ENCODE results near the gene HILPDA. TPM values are rescaled to one million over a fixed set of nuclear protein-coding genes. Genes with fewer than 3 reads are reported as not detected.
A peak's percentile ranks its signal among the peaks of the same experiment; 100 is the strongest.

HILPDA gene
- total RNA-seq, 2 experiments from 2014 or later, result 227 to 309 TPM

- H3K36me3 Mint-ChIP-seq (ENCODE audit: low read depth), result no peaks in the 10 kb centered on the region
- H3K9me3 Mint-ChIP-seq (ENCODE audit: low read depth), result no peaks in the 10 kb centered on the region
- no peaks in the 10 kb centered on the region for H3K4me1 Mint-ChIP-seq
- H3K27me3 Mint-ChIP-seq, result peaks cover 16% of the 10 kb centered on the region
- no peak for ATAC-seq
- POLR2A ChIA-PET, result no interaction called here
- CTCF ChIA-PET, result interaction anchor here (0.6 to 10.6 kb wide), 6 partner anchors 12 to 77 kb away, joined by 3 to 269 read pairs (median 4); no protein-coding TSS in a partner anchor
- H3K4me3 Mint-ChIP-seq, result no peak overlapping the region
- no peak overlapping the region for H3K27ac Mint-ChIP-seq
- DNase-seq, result no peak
- intact Hi-C loops (cut with DNase I, micrococcal nuclease), result no loop called here
Observed at GRCh38 chr7:128431754-128432153, 23.9 kb upstream of the HILPDA start.

GRCh38 chr7:128434413-128435326 lies 21.0 kb upstream of the HILPDA start:
- no peaks in the 10 kb centered on the region for H3K4me1 Mint-ChIP-seq
- CTCF ChIA-PET, result interaction anchor here (0.6 to 6.2 kb wide), 6 partner anchors 8 to 87 kb away, joined by 3 to 66 read pairs (median 4); no protein-coding TSS in a partner anchor
- H3K27ac Mint-ChIP-seq, result no peak overlapping the region
- no peak overlapping the region for H3K4me3 Mint-ChIP-seq
- no peaks in the 10 kb centered on the region for H3K36me3 Mint-ChIP-seq (ENCODE audit: low read depth)
- ATAC-seq (no peak), DNase-seq (no peak)
- H3K27me3 Mint-ChIP-seq, result peaks cover 7% of the 10 kb centered on the region
- H3K9me3 Mint-ChIP-seq (ENCODE audit: low read depth), result no peaks in the 10 kb centered on the region
- POLR2A ChIA-PET, result no interaction called here
- intact Hi-C loops (cut with DNase I, micrococcal nuclease), result no loop called here

DNA sequence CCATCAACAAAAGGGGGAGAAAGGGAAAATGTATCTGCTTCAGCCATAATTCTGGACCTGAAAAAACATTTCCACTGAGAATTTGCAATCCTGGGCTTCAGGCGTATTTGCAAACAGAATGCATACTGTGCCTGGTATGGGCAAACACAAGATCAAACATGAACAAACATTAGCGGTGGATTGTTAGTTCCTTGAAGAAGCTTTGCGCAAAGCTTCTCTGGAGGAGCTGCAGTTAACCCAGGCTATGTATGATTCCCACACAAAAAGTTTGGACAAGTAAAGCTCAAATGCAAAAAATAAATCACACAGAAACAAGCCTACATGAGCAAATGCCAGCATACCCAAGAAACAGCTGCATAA lies 20.4 kb upstream of the HILPDA start:
- H3K36me3 Mint-ChIP-seq (ENCODE audit: low read depth), result no peaks in the 10 kb centered on the region
- ChIA-PET CTCF (interaction anchor here (1.1 to 6.2 kb wide), 4 partner anchors 9 to 39 kb away, joined by 4 to 66 read pairs (median 6); no protein-coding TSS in a partner anchor), POLR2A (no interaction called here)
- no peak overlapping the region for H3K4me3 Mint-ChIP-seq
- H3K4me1 Mint-ChIP-seq, result no peaks in the 10 kb centered on the region
- peaks cover 5% of the 10 kb centered on the region for H3K27me3 Mint-ChIP-seq
- no peaks in the 10 kb centered on the region for H3K9me3 Mint-ChIP-seq (ENCODE audit: low read depth)
- ATAC-seq (no peak), DNase-seq (no peak)
- intact Hi-C loops (cut with DNase I, micrococcal nuclease), result no loop called here
- H3K27ac Mint-ChIP-seq, result no peak overlapping the region

DNA sequence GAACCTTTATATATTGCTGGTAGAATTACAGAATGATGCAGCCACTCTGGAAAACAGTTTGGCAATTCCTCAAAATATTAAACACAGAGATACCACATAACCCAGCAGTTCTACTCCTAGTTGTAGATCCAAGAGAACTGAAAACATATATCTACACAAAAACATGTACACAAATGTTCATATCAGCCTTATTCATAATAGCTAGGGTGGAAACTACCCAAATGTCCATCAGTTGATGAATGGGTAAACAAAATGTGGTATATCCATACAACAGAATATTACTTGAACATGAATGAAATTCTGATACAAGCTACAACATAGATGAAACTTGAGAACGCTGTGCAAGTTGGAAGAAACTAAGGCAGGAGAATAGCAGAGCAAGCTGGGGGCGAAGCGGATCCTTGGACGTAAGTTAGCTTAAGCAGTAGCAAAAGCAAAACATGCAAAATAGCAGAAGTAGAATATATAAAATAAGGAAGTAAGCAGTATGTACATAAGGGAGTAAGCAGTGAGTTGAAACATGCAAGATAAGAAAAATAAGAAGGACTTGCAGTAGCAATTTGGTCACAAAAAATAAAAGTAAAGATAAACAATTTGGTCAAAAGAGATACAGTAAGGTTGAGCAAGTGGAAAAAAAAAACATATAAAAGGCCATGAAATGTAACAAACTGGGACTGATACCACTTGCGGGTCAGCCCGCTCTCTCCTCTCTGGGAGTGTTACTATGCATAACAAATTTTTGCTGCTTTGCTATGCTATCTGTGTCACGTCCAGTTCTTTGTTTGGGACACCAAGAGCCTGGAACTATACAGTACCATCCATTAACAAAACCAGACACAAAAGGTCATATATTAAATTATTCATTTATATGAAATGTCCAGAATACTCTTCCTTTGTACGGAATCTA lies 18.0 kb upstream of the HILPDA start:
- H3K27me3 Mint-ChIP-seq, result peaks cover 3% of the 10 kb centered on the region
- intact Hi-C loops (cut with DNase I, micrococcal nuclease), result no loop called here
- POLR2A ChIA-PET, result no interaction called here

DNA sequence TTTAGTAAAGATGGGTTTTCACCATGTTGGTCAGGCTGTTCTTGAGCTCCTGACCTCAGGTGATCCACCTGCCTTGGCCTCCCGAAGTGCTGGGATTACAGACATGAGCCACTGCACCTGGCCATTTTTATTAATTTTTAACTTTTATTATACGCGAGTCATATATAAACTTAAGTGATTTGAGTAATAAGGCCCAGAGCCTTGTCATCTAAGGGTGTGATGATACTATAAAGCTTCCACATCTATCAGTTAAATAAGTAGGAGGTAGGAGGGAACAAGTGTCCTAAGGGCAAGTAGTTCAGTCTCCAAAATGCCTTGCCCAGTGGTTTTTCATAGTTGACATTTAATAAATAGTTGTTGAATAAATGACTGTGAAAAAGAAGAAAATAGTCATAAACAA lies 13.3 kb upstream of the HILPDA start:
- H3K4me3 Mint-ChIP-seq, result no peak overlapping the region
- DNase-seq (no peak), ATAC-seq (no peak)
- no peaks in the 10 kb centered on the region for H3K36me3 Mint-ChIP-seq (ENCODE audit: low read depth)
- H3K27ac Mint-ChIP-seq, result no peak overlapping the region
- ChIA-PET CTCF (interaction anchor here (0.8 to 5.7 kb wide), 2 partner anchors 15 to 19 kb away, joined by 3 to 60 read pairs; no protein-coding TSS in a partner anchor), POLR2A (no interaction called here)
- intact Hi-C loops (cut with DNase I, micrococcal nuclease), result no loop called here
- no peaks in the 10 kb centered on the region for H3K9me3 Mint-ChIP-seq (ENCODE audit: low read depth)
- H3K27me3 Mint-ChIP-seq, result no peaks in the 10 kb centered on the region
- H3K4me1 Mint-ChIP-seq, result peaks cover 7% of the 10 kb centered on the region

More for the DNA sequence above, 18.0 kb upstream of the HILPDA start:
- Mint-ChIP-seq H3K4me1 (no peaks in the 10 kb centered on the region), H3K27ac (no peak overlapping the region), H3K4me3 (no peak overlapping the region), H3K36me3 (ENCODE audit: low read depth) (no peaks in the 10 kb centered on the region), H3K9me3 (ENCODE audit: low read depth) (no peaks in the 10 kb centered on the region)
- DNase-seq, result no peak
- no peak for ATAC-seq
- CTCF ChIA-PET, result interaction anchor here (0.8 to 6.2 kb wide), 3 partner anchors 11 to 50 kb away, joined by 4 to 66 read pairs (median 8); no protein-coding TSS in a partner anchor

- Mint-ChIP-seq H3K9me3 (ENCODE audit: low read depth) (no peaks in the 10 kb centered on the region), H3K27ac (no peak overlapping the region), H3K27me3 (no peaks in the 10 kb centered on the region), H3K4me1 (peaks cover 19% of the 10 kb centered on the region), H3K36me3 (ENCODE audit: low read depth) (no peaks in the 10 kb centered on the region), H3K4me3 (no peak overlapping the region)
- ATAC-seq (peak; percentile 59), DNase-seq (no peak)
- ChIA-PET POLR2A (no interaction called here), CTCF (interaction anchor here (0.7 to 5.7 kb wide), 8 partner anchors 10 to 379 kb away, joined by 3 to 60 read pairs (median 4); no protein-coding TSS in a partner anchor)
- intact Hi-C loops (cut with DNase I, micrococcal nuclease), result no loop called here
Observed at GRCh38 chr7:128443831-128444600, 11.7 kb upstream of the HILPDA start.

DNA sequence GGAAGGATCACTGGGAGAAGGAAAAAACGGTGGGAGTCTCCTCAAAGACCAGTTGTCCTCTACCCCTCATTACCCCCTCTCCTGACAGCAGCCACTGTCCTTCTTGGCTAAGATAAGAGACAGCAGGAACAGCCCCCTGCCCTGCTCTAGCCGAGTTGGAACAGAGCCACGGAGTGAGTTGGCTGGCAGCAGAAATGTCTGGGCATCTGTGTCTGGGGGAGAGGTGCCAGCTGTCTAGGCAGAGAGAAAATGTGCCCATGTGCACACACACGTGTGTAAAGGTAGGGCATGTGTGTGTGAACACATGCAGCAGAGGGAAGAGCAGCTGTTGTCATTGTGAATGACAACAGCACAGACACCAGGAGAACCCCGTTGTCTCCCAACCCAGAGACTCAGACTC lies 9.4 kb upstream of the HILPDA start:
- Mint-ChIP-seq H3K36me3 (ENCODE audit: low read depth) (no peaks in the 10 kb centered on the region), H3K9me3 (ENCODE audit: low read depth) (no peaks in the 10 kb centered on the region), H3K27me3 (no peaks in the 10 kb centered on the region), H3K4me1 (peaks cover 32% of the 10 kb centered on the region), H3K4me3 (no peak overlapping the region), H3K27ac (no peak overlapping the region)
- ATAC-seq (no peak), DNase-seq (no peak)
- ChIA-PET POLR2A (no interaction called here), CTCF (interaction anchor here (1.1 to 1.2 kb wide), 2 partner anchors 13 to 15 kb away, joined by 3 to 5 read pairs; no protein-coding TSS in a partner anchor)
- intact Hi-C loops (cut with DNase I, micrococcal nuclease), result no loop called here

GRCh38 chr7:128447941-128448564 lies 7.6 kb upstream of the HILPDA start:
- no peak overlapping the region for H3K4me3 Mint-ChIP-seq
- intact Hi-C loops (cut with DNase I, micrococcal nuclease), result no loop called here
- CTCF ChIA-PET, result interaction anchor here (0.7 to 4.1 kb wide), 6 partner anchors 11 to 268 kb away, joined by 3 to 40 read pairs (median 6); partner anchors contain the start of gene IMPDH1
- peak; percentile 56 for DNase-seq
- peaks cover 2% of the 10 kb centered on the region for H3K36me3 Mint-ChIP-seq (ENCODE audit: low read depth)
- peaks cover 48% of the 10 kb centered on the region for H3K4me1 Mint-ChIP-seq
- peak overlapping the region; percentile 55 for H3K27ac Mint-ChIP-seq
- H3K27me3 Mint-ChIP-seq, result peaks cover 8% of the 10 kb centered on the region
- H3K9me3 Mint-ChIP-seq (ENCODE audit: low read depth), result no peaks in the 10 kb centered on the region
- peak; percentile 70 for ATAC-seq
- POLR2A ChIA-PET, result no interaction called here

DNA sequence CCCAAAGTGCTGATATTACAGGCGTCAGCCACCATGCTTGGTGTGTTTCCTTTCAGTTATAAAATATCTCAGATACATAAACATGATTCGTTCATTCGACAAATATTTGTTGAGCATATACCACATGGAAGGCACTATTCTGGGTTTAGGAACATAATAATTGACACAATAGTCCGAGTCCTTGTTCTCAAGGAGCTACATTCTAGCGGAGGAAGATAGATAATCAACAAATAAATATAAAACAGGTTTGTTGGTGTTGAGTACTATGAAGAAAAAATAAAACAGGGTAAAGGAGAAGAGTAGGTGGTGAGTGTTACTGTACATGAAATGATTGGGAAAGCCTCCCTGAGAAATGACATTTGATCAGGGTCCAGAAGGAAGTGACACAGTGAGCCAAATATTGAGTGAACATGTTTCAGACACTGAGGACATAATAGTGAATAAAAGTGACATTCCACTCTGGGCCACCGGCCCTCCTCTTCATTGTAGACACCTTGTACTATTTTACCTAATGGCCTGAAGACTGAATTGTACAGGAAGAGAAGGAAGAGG lies 6.9 kb upstream of the HILPDA start:
- DNase-seq, result no peak
- intact Hi-C loops (cut with DNase I, micrococcal nuclease), result no loop called here
- ATAC-seq, result no peak
- no peak overlapping the region for H3K4me3 Mint-ChIP-seq
- no peaks in the 10 kb centered on the region for H3K9me3 Mint-ChIP-seq (ENCODE audit: low read depth)
- CTCF ChIA-PET, result interaction anchor here (0.6 to 4.1 kb wide), 7 partner anchors 11 to 267 kb away, joined by 3 to 40 read pairs (median 3); no protein-coding TSS in a partner anchor
- POLR2A ChIA-PET, result no interaction called here
- peaks cover 50% of the 10 kb centered on the region for H3K4me1 Mint-ChIP-seq
- peaks cover 2% of the 10 kb centered on the region for H3K36me3 Mint-ChIP-seq (ENCODE audit: low read depth)
- peaks cover 8% of the 10 kb centered on the region for H3K27me3 Mint-ChIP-seq
- peak overlapping the region; percentile 38 for H3K27ac Mint-ChIP-seq

DNA sequence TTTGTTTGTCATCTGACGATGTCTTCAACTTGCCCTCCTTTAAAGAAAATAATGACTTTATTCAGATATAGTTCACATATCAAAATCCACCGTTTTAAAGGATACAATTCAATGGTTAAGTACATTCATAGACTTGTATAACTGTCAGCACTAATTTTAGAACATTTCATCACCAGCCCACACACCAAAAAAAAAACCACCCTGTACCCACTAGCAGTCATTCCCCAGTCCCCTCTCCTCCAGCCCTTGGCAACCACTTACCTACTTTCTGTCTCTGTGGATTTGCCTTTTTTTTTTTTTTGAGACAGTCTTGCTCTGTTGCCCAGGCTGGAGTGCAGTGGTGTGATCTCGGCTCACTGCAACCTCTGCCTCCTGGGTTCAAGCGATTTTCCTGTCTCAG lies 5.3 kb upstream of the HILPDA start:
- Mint-ChIP-seq H3K9me3 (ENCODE audit: low read depth) (no peaks in the 10 kb centered on the region), H3K4me3 (peak overlapping the region; percentile 29)
- no peak for DNase-seq

More for the DNA sequence above, 5.3 kb upstream of the HILPDA start:
- ATAC-seq, result peak; percentile 42
- ChIA-PET POLR2A (no interaction called here), CTCF (interaction anchor here (4.1 kb wide), 1 partner anchor 25 kb away, joined by 40 read pairs; no protein-coding TSS in a partner anchor)
- H3K27me3 Mint-ChIP-seq, result peaks cover 8% of the 10 kb centered on the region
- intact Hi-C loops (cut with DNase I, micrococcal nuclease), result loop anchor here (10.0 kb wide), 3 partner anchors 84 to 1056 kb away; partner anchors contain the start of genes RBM28 (in 1 of the 2) and ZNF800 (in 1 of the 2)
- peaks cover 61% of the 10 kb centered on the region for H3K4me1 Mint-ChIP-seq
- peaks cover 4% of the 10 kb centered on the region for H3K36me3 Mint-ChIP-seq (ENCODE audit: low read depth)
- H3K27ac Mint-ChIP-seq, result peak overlapping the region; percentile 73

All from activated CD4-positive, alpha-beta T cell treated with anti-CD3 and anti-CD28 coated beads for 36 hours (primary cell).